ENCODE measurements around the gene POP5. TPM values are rescaled to one million over a fixed set of nuclear protein-coding genes. Genes with fewer than 3 reads are reported as not detected.

POP5 gene
- total and polyA plus RNA-seq, 7 experiments from 2014 or later: 42.9 to 141 (median 78.4) TPM

- ATAC-seq (no peak), DNase-seq (no peak)
- Histone ChIP-seq H3K4me1 (ENCODE audit: control insufficient read depth in 2 of 2, insufficient read depth in 2 of 2, low read length in 2 of 2) (peaks cover 0 to under 1% of the 10 kb centered on the region in 2 donors), H3K36me3 (ENCODE audit: control insufficient read depth in 2 of 3, insufficient read depth in 3 of 3, low read length in 3 of 3) (no peaks in the 10 kb centered on the region), H3K27me3 (ENCODE audit: control insufficient read depth in 2 of 2, insufficient read depth in 2 of 2, low read length in 2 of 2) (no peaks in the 10 kb centered on the region), H3K27ac (ENCODE audit: low read depth, low read length) (no peak overlapping the region), H3K9me3 (ENCODE audit: control insufficient read depth in 2 of 3, low read length in 3 of 3) (no peaks in the 10 kb centered on the region), H3K4me3 (ENCODE audit: low read length) (no peak overlapping the region)
- H3K36me3 Mint-ChIP-seq: no peaks in the 10 kb centered on the region
- POLR2A ChIA-PET: interaction anchor here (0.6 to 1.4 kb wide), 2 partner anchors 9 to 636 kb away, joined by 3 to 4 read pairs; no protein-coding TSS in a partner anchor
- H3K4me1 Mint-ChIP-seq: peaks cover 0 to 4% (median 1%) of the 10 kb centered on the region in 7 donors
- CTCF ChIA-PET: interaction anchor here (0.8 to 1.2 kb wide), 2 partner anchors 13 to 125 kb away, joined by 3 read pairs; no protein-coding TSS in a partner anchor
- H3K27me3 Mint-ChIP-seq: peaks cover 0 to 21% (median 0%) of the 10 kb centered on the region in 5 donors
- peaks cover 0 to 2% (median 0%) of the 10 kb centered on the region in 11 donors for H3K9me3 Mint-ChIP-seq
- intact Hi-C loops (cut with micrococcal nuclease): loop anchor here in 1 of 2 donors (10.0 kb wide), 1 partner anchor 506 kb away; no protein-coding TSS in a partner anchor
- H3K4me3 Mint-ChIP-seq: no peak overlapping the region
- peak overlapping the region in 1 of 9 donors; percentile 25 for H3K27ac Mint-ChIP-seq
Observed at GRCh38 chr12:120588948-120589930, 8.0 kb upstream of the POP5 start.

GRCh38 chr12:120588371-120588770 is 7.2 kb upstream of the POP5 start:
- Histone ChIP-seq H3K9me3 (ENCODE audit: control insufficient read depth in 2 of 3, low read length in 3 of 3) (no peaks in the 10 kb centered on the region), H3K36me3 (ENCODE audit: control insufficient read depth in 2 of 3, insufficient read depth in 3 of 3, low read length in 3 of 3) (no peaks in the 10 kb centered on the region), H3K4me1 (ENCODE audit: control insufficient read depth in 2 of 2, insufficient read depth in 2 of 2, low read length in 2 of 2) (peaks cover 0 to 10% of the 10 kb centered on the region in 2 donors), H3K27me3 (ENCODE audit: control insufficient read depth in 2 of 2, insufficient read depth in 2 of 2, low read length in 2 of 2) (no peaks in the 10 kb centered on the region), H3K27ac (ENCODE audit: low read depth, low read length) (no peak overlapping the region), H3K4me3 (ENCODE audit: low read length) (no peak overlapping the region)
- H3K4me1 Mint-ChIP-seq: peaks cover 4 to 11% (median 8%) of the 10 kb centered on the region in 7 donors
- H3K27me3 Mint-ChIP-seq: peaks cover 0 to 30% (median 7%) of the 10 kb centered on the region in 5 donors
- H3K36me3 Mint-ChIP-seq: peaks cover 0 to 2% (median 0%) of the 10 kb centered on the region in 5 donors
- H3K4me3 Mint-ChIP-seq: no peak overlapping the region
- POLR2A ChIA-PET: interaction anchor here (1.4 kb wide), 1 partner anchor 9 kb away, joined by 4 read pairs; no protein-coding TSS in a partner anchor
- H3K9me3 Mint-ChIP-seq: peaks cover 0 to 2% (median 0%) of the 10 kb centered on the region in 11 donors
- CTCF ChIA-PET: no interaction called here
- H3K27ac Mint-ChIP-seq: no peak overlapping the region
- DNase-seq: no peak
- ATAC-seq: no peak
- intact Hi-C loops (cut with micrococcal nuclease): loop anchor here in 1 of 2 donors (10.0 kb wide), 1 partner anchor 506 kb away; no protein-coding TSS in a partner anchor

- no peaks in the 10 kb centered on the region for H3K27me3 ChIP-seq (ENCODE audit: control insufficient read depth in 2 of 2, insufficient read depth in 2 of 2, low read length in 2 of 2)
- no peaks in the 10 kb centered on the region for H3K36me3 ChIP-seq (ENCODE audit: control insufficient read depth in 2 of 3, insufficient read depth in 3 of 3, low read length in 3 of 3)
- intact Hi-C loops (cut with micrococcal nuclease): loop anchor here in 1 of 2 donors (10.0 kb wide), 1 partner anchor 508 kb away; no protein-coding TSS in a partner anchor
- Mint-ChIP-seq H3K36me3 (peaks cover 0 to 2% (median 0%) of the 10 kb centered on the region in 5 donors), H3K9me3 (peaks cover 0 to 4% (median 0%) of the 10 kb centered on the region in 11 donors), H3K4me1 (peaks cover 9 to 20% (median 15%) of the 10 kb centered on the region in 7 donors), H3K4me3 (no peak overlapping the region), H3K27ac (no peak overlapping the region), H3K27me3 (peaks cover 0 to 34% (median 7%) of the 10 kb centered on the region in 5 donors)
- no peak overlapping the region for H3K4me3 ChIP-seq (ENCODE audit: low read length)
- CTCF ChIA-PET: no interaction called here
- no peak for DNase-seq
- no peak for ATAC-seq
- no peaks in the 10 kb centered on the region for H3K9me3 ChIP-seq (ENCODE audit: control insufficient read depth in 2 of 3, low read length in 3 of 3)
- H3K27ac ChIP-seq (ENCODE audit: low read depth, low read length): no peak overlapping the region
- H3K4me1 ChIP-seq (ENCODE audit: control insufficient read depth in 2 of 2, insufficient read depth in 2 of 2, low read length in 2 of 2): peaks cover 4 to 12% of the 10 kb centered on the region in 2 donors
- POLR2A ChIA-PET: no interaction called here
Observed at GRCh38 chr12:120586860-120587259, 5.7 kb upstream of the POP5 start.

- ATAC-seq (no peak), DNase-seq (no peak)
- peaks cover 0 to 34% (median 7%) of the 10 kb centered on the region in 5 donors for H3K27me3 Mint-ChIP-seq
- Histone ChIP-seq H3K4me1 (ENCODE audit: control insufficient read depth in 2 of 2, insufficient read depth in 2 of 2, low read length in 2 of 2) (peaks cover 4 to 12% of the 10 kb centered on the region in 2 donors), H3K36me3 (ENCODE audit: control insufficient read depth in 2 of 3, insufficient read depth in 3 of 3, low read length in 3 of 3) (no peaks in the 10 kb centered on the region), H3K27me3 (ENCODE audit: control insufficient read depth in 2 of 2, insufficient read depth in 2 of 2, low read length in 2 of 2) (no peaks in the 10 kb centered on the region), H3K4me3 (ENCODE audit: low read length) (no peak overlapping the region), H3K27ac (ENCODE audit: low read depth, low read length) (no peak overlapping the region), H3K9me3 (ENCODE audit: control insufficient read depth in 2 of 3, low read length in 3 of 3) (no peaks in the 10 kb centered on the region)
- intact Hi-C loops (cut with micrococcal nuclease): loop anchor here in 1 of 2 donors (10.0 kb wide), 1 partner anchor 509 kb away; no protein-coding TSS in a partner anchor
- CTCF ChIA-PET: no interaction called here
- H3K27ac Mint-ChIP-seq: peak overlapping the region in 1 of 9 donors; percentile 1
- peaks cover 12 to 27% (median 20%) of the 10 kb centered on the region in 7 donors for H3K4me1 Mint-ChIP-seq
- POLR2A ChIA-PET: no interaction called here
- H3K36me3 Mint-ChIP-seq: peaks cover 0 to 2% (median 0%) of the 10 kb centered on the region in 5 donors
- H3K9me3 Mint-ChIP-seq: peaks cover 0 to 4% (median 0%) of the 10 kb centered on the region in 11 donors
- H3K4me3 Mint-ChIP-seq: peak overlapping the region in 5 of 10 donors; percentile 8 to 41 (median 30)
Observed at GRCh38 chr12:120586206-120586605, 5.0 kb upstream of the POP5 start.

- Mint-ChIP-seq H3K27me3 (peaks cover 0 to 34% (median 7%) of the 10 kb centered on the region in 5 donors), H3K27ac (peak overlapping the region in 1 of 9 donors; percentile 74), H3K4me1 (peaks cover 24 to 42% (median 30%) of the 10 kb centered on the region in 7 donors), H3K36me3 (peaks cover 0 to 3% (median 0%) of the 10 kb centered on the region in 5 donors), H3K9me3 (peaks cover 0 to 4% (median 0%) of the 10 kb centered on the region in 11 donors), H3K4me3 (peak overlapping the region; percentile 62 to 79 (median 71))
- peak; percentile 30 for ATAC-seq
- ChIA-PET CTCF (interaction anchor here (0.6 to 3.3 kb wide), 3 partner anchors 64 to 1083 kb away, joined by 4 to 31 read pairs (median 6); no protein-coding TSS in a partner anchor), POLR2A (no interaction called here)
- Histone ChIP-seq H3K4me3 (ENCODE audit: low read length) (peak overlapping the region; percentile 47), H3K4me1 (ENCODE audit: control insufficient read depth in 2 of 2, insufficient read depth in 2 of 2, low read length in 2 of 2) (peaks cover 4 to 21% of the 10 kb centered on the region in 2 donors), H3K36me3 (ENCODE audit: control insufficient read depth in 2 of 3, insufficient read depth in 3 of 3, low read length in 3 of 3) (no peaks in the 10 kb centered on the region), H3K9me3 (ENCODE audit: control insufficient read depth in 2 of 3, low read length in 3 of 3) (no peaks in the 10 kb centered on the region), H3K27ac (ENCODE audit: low read depth, low read length) (no peak overlapping the region), H3K27me3 (ENCODE audit: control insufficient read depth in 2 of 2, insufficient read depth in 2 of 2, low read length in 2 of 2) (no peaks in the 10 kb centered on the region)
- intact Hi-C loops (cut with micrococcal nuclease): loop anchor here (1.0 to 10.0 kb wide), 8 partner anchors 137 to 1918 kb away; partner anchors contain the start of genes ACADS (in 2 of the 2), C12orf43 (in 1 of the 2), GATC (in 1 of the 2) and TRIAP1 (in 1 of the 2)
- DNase-seq: peak; percentile 32 to 57 (median 51)
Observed at GRCh38 chr12:120584343-120585149, 3.3 kb upstream of the POP5 start.
